ENCODE measurements around the gene UQCR10.
"Not testable (repeated sequence)": the region's sequence is repeated elsewhere in the genome, so short reads cannot be mapped to it uniquely, and the experiment has no call there.

The UQCR10 gene

GRCh38 chr22:29737251-29738117 lies 29.7 kb upstream of the UQCR10 start:
- DNase-seq (ENCODE audit: low read depth in 2 of 2): no peak

- no peak for DNase-seq (ENCODE audit: low read depth in 2 of 2)
Observed at GRCh38 chr22:29738118-29738815, 28.9 kb upstream of the UQCR10 start.

- DNase-seq (ENCODE audit: low read depth in 2 of 2): no peak
Observed at GRCh38 chr22:29739346-29739875, 27.8 kb upstream of the UQCR10 start.

- DNase-seq (ENCODE audit: low read depth in 2 of 2): no peak
Observed at GRCh38 chr22:29740216-29740615, 27.0 kb upstream of the UQCR10 start.

GRCh38 chr22:29741926-29742325 lies 25.2 kb upstream of the UQCR10 start:
- DNase-seq (ENCODE audit: low read depth in 2 of 2): no peak

GRCh38 chr22:29742326-29742725 lies 24.8 kb upstream of the UQCR10 start:
- no peak for DNase-seq (ENCODE audit: low read depth in 2 of 2)

- DNase-seq (ENCODE audit: low read depth in 2 of 2): no peak
Observed at GRCh38 chr22:29744902-29745301, 22.3 kb upstream of the UQCR10 start.

GRCh38 chr22:29747832-29748231 lies 19.3 kb upstream of the UQCR10 start:
- no peak for DNase-seq (ENCODE audit: low read depth in 2 of 2)

GRCh38 chr22:29748248-29748893 lies 18.8 kb upstream of the UQCR10 start:
- no peak for DNase-seq (ENCODE audit: low read depth in 2 of 2)

- no peak for DNase-seq (ENCODE audit: low read depth in 2 of 2)
Observed at GRCh38 chr22:29750029-29750428, 17.1 kb upstream of the UQCR10 start.

- DNase-seq (ENCODE audit: low read depth in 2 of 2): no peak
Observed at GRCh38 chr22:29750559-29751538, 16.3 kb upstream of the UQCR10 start.

GRCh38 chr22:29751669-29752068 lies 15.5 kb upstream of the UQCR10 start:
- DNase-seq (ENCODE audit: low read depth in 2 of 2): no peak

GRCh38 chr22:29753808-29754657 lies 13.1 kb upstream of the UQCR10 start:
- DNase-seq (ENCODE audit: low read depth in 2 of 2): no peak

- not testable (repeated sequence) for DNase-seq (ENCODE audit: low read depth in 2 of 2)
Observed at GRCh38 chr22:29754658-29755395, 12.3 kb upstream of the UQCR10 start.

GRCh38 chr22:29755889-29756288 lies 11.3 kb upstream of the UQCR10 start:
- DNase-seq (ENCODE audit: low read depth in 2 of 2): no peak

- no peak for DNase-seq (ENCODE audit: low read depth in 2 of 2)
Observed at GRCh38 chr22:29756341-29756740, 10.8 kb upstream of the UQCR10 start.

GRCh38 chr22:29757096-29757495 lies 10.1 kb upstream of the UQCR10 start:
- DNase-seq (ENCODE audit: low read depth in 2 of 2): no peak

GRCh38 chr22:29758068-29758622 lies 9.0 kb upstream of the UQCR10 start:
- no peak for DNase-seq (ENCODE audit: low read depth in 2 of 2)

GRCh38 chr22:29758959-29759358 lies 8.2 kb upstream of the UQCR10 start:
- DNase-seq (ENCODE audit: low read depth in 2 of 2): no peak

Data from stimulated activated CD4-positive, alpha-beta T cell treated with anti-CD3 and anti-CD28 coated beads, Interleukin-1b, Interleukin-23, amount 100 ng/mL, for 1 hour (primary cell).